ENCODE results near the gene ARL15. TPM values are rescaled to one million over a fixed set of nuclear protein-coding genes. Genes with fewer than 3 reads are reported as not detected.

ARL15 gene
- polyA plus RNA-seq, 1 of the 3 experiments (the other 2 are of a cell fraction) = 6.4 TPM

GRCh38 chr5:53969176-53969730 lies 341.1 kb downstream of the ARL15 start:
- peaks cover 0 to 4% of the 10 kb centered on the region in 2 experiments for H3K36me3 ChIP-seq (replicated peaks in 1 of 2; ENCODE audit: control insufficient read depth in 1 of 2, insufficient read depth in 2 of 2, low read length in 1 of 2)
- POLR2A ChIA-PET = no interaction called here
- H3K79me2 ChIP-seq (ENCODE audit: insufficient read depth) = no peaks in the 10 kb centered on the region
- peak; percentile 24 for DNase-seq
- no peaks in the 10 kb centered on the region for H3K9me3 ChIP-seq
- no peak overlapping the region for H3K4me2 ChIP-seq
- CTCF ChIA-PET = interaction anchor here (0.7 kb wide), 1 partner anchor 25 kb away, joined by 3 read pairs; no protein-coding TSS in a partner anchor
- H2AFZ ChIP-seq (ENCODE audit: low read depth) = no peak overlapping the region
- peaks cover 4% of the 10 kb centered on the region for H3F3A ChIP-seq (replicated peaks; ENCODE audit: insufficient read depth)
- H3K4me1 ChIP-seq (ENCODE audit: control insufficient read depth in 1 of 2, insufficient read depth in 2 of 2, low read depth in 1 of 2, low read length in 1 of 2) = peaks cover 2 to 8% of the 10 kb centered on the region in 2 experiments; a peak in 2 of 4 replicates
- no peaks in the 10 kb centered on the region for H4K20me1 ChIP-seq (ENCODE audit: insufficient read depth)
- H3K4me3 ChIP-seq (ENCODE audit: low read depth in 2 of 2, low read length in 1 of 2) = no peak overlapping the region
- TF ChIP-seq RFX5 (IDR thresholded peaks at IDR 0.05; ENCODE audit: low read length) = no peak
- TF ChIP-seq ELF1 (IDR thresholded peaks at IDR 0.05) = no peak
- TF ChIP-seq MXI1 (IDR thresholded peaks at IDR 0.05; ENCODE audit: low read depth, low read length) = peak; percentile 23; the same call in 1 of the 2 replicates
- TF ChIP-seq YY1 (IDR thresholded peaks at IDR 0.05; ENCODE audit: low read depth) = no peak
- TF ChIP-seq FOXM1 (IDR thresholded peaks at IDR 0.05; ENCODE audit: low read depth) = no peak
- TF ChIP-seq MAX (IDR thresholded peaks at IDR 0.05; ENCODE audit: low read depth) = no peak
- 0 out of 2 replicates have a peak, but pooled peaks have one; percentile 6 for TF ChIP-seq RAD21 (IDR thresholded peaks at IDR 0.05; ENCODE audit: low read length)
- TF ChIP-seq RCOR1 (IDR thresholded peaks at IDR 0.05; ENCODE audit: low read length) = peak; percentile 59; the same call in 1 of the 2 replicates
- no peak for TF ChIP-seq MEF2A (IDR thresholded peaks at IDR 0.05; ENCODE audit: borderline replicate concordance, low read depth)
- TF ChIP-seq EP300 (IDR thresholded peaks at IDR 0.05; ENCODE audit: borderline replicate concordance in 1 of 2, low read depth in 1 of 2, low read length in 1 of 2) = peak in 1 of 2 experiments; percentile 72; a peak in 2 of 4 replicates
- TF ChIP-seq GATA2 (CRISPR knock-in tag; IDR thresholded peaks at IDR 0.05) = peak; percentile 47; the same call in 1 of the 2 replicates
- H3K9ac ChIP-seq = no peak overlapping the region
- no peaks in the 10 kb centered on the region; the same call in 1 of the 2 replicates for H3K9me2 ChIP-seq
- no peaks in the 10 kb centered on the region for H3K27me3 ChIP-seq (ENCODE audit: insufficient read depth)
- 42% methylated on average over 2 of the region's 2 CpGs for WGBS (ENCODE audit: low lambda C conversion rate)
- peak overlapping the region in 1 of 2 experiments; percentile 62; a peak in 2 of 4 replicates for H3K27ac ChIP-seq (ENCODE audit: low read depth in 2 of 2, low read length in 1 of 2)

- no peak overlapping the region for H2AFZ ChIP-seq (ENCODE audit: low read depth)
- no peak overlapping the region for H3K9ac ChIP-seq
- no peak for DNase-seq
- peaks cover 0 to 4% of the 10 kb centered on the region in 2 experiments for H3K36me3 ChIP-seq (replicated peaks in 1 of 2; ENCODE audit: control insufficient read depth in 1 of 2, insufficient read depth in 2 of 2, low read length in 1 of 2)
- no peaks in the 10 kb centered on the region for H3K79me2 ChIP-seq (ENCODE audit: insufficient read depth)
- peak overlapping the region in 1 of 2 experiments; percentile 45; a peak in 1 of 4 replicates for H3K27ac ChIP-seq (ENCODE audit: low read depth in 2 of 2, low read length in 1 of 2)
- ChIA-PET POLR2A (no interaction called here), CTCF (no interaction called here)
- no peaks in the 10 kb centered on the region for H3K9me3 ChIP-seq
- TF ChIP-seq FOSL2 (IDR thresholded peaks at IDR 0.05; ENCODE audit: borderline replicate concordance, low read depth) = peak; percentile 38; the same call in 1 of the 2 replicates
- TF ChIP-seq USF2 (IDR thresholded peaks at IDR 0.05; ENCODE audit: borderline replicate concordance, low read depth, low read length) = no peak
- TF ChIP-seq NFIC (IDR thresholded peaks at IDR 0.05; ENCODE audit: borderline replicate concordance) = peak; percentile 82
- peak; percentile 33; the same call in 1 of the 2 replicates for TF ChIP-seq JUND (IDR thresholded peaks at IDR 0.05)
- TF ChIP-seq EP300 (IDR thresholded peaks at IDR 0.05; ENCODE audit: borderline replicate concordance in 1 of 2, low read depth in 1 of 2, low read length in 1 of 2) = peak in 1 of 2 experiments; percentile 66; a peak in 1 of 4 replicates
- peak; percentile 81 for TF ChIP-seq TCF12 (IDR thresholded peaks at IDR 0.05)
- no peak for TF ChIP-seq TAF1 (IDR thresholded peaks at IDR 0.05; ENCODE audit: borderline replicate concordance, low read depth, low read length)
- peak; percentile 87 for TF ChIP-seq PBX3 (IDR thresholded peaks at IDR 0.05)
- TF ChIP-seq SMC3 (IDR thresholded peaks at IDR 0.05; ENCODE audit: low read depth, low read length) = no peak
- H3F3A ChIP-seq (replicated peaks; ENCODE audit: insufficient read depth) = peaks cover 4% of the 10 kb centered on the region
- no peaks in the 10 kb centered on the region for H4K20me1 ChIP-seq (ENCODE audit: insufficient read depth)
- no peak overlapping the region for H3K4me3 ChIP-seq (ENCODE audit: low read depth in 2 of 2, low read length in 1 of 2)
- no peaks in the 10 kb centered on the region for H3K27me3 ChIP-seq (ENCODE audit: insufficient read depth)
- peak overlapping the region; percentile 21; the same call in 1 of the 2 replicates for H3K4me2 ChIP-seq
- peaks cover 2 to 6% of the 10 kb centered on the region in 2 experiments; a peak in 2 of 4 replicates for H3K4me1 ChIP-seq (ENCODE audit: control insufficient read depth in 1 of 2, insufficient read depth in 2 of 2, low read depth in 1 of 2, low read length in 1 of 2)
- no peaks in the 10 kb centered on the region; the same call in 1 of the 2 replicates for H3K9me2 ChIP-seq
Observed at GRCh38 chr5:53965459-53965858, 344.9 kb downstream of the ARL15 start.

Measured in SK-N-SH (cell line).